Stimulated activated CD8-positive, alpha-beta memory T cell treated with anti-CD3 and anti-CD28 coated beads, Interleukin-7, amount 100 ng/mL, for 24 hours (primary cell): ENCODE results near the gene SVIL.
A peak's percentile ranks its signal among the peaks of the same experiment; 100 is the strongest.

Experiments
- DNase-seq: peaks from one replicate; pipeline ENCODE4 v3.0.0-alpha.2; 2020; ENCODE audit warnings: low read depth

Gene SVIL

DNA sequence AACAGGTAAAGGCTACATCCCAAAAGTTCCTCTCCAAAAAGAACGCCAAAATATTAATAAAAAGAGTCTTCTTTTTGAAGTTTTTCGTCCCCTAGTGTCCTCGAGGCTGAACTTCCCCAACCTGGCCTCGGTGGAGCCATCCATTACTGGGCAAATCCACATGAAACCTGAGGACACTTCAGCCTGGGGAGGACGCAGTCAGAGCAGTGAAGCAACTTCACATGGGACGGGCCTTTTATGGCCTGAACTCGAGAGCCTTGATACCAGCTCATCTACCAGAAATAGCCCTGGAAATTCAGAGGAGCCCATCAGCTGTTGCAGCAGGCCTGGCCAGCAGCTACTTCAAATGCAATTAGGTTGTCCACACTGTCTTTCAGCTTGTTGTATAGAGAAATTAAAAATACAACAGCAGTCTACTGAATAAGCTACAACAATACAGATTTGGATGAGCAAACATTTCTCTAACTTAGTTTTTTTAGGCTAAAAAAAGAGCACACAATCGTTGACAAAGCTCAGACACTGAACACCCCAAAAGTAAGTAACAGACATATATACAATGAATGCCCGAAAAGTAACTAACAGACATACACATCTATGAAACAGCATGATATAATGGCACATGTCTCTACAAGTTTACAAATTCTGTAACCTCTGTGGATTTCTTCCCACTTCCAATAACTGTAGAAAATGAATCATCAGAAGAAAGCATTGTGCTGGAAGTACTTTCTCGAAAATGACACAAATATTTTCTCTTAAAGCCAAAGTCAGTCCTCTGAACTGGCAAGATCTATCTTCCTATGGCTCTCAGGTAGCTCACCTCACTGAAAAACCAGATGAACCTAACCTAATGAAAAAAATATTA lies at the start of gene SVIL:
Gene SVIL, minus strand, starts transcription at position 208 of the 862 bp plus-strand sequence. CDS start 79,913 bp downstream, outside the sequence.
- DNase-seq = no peak

DNA sequence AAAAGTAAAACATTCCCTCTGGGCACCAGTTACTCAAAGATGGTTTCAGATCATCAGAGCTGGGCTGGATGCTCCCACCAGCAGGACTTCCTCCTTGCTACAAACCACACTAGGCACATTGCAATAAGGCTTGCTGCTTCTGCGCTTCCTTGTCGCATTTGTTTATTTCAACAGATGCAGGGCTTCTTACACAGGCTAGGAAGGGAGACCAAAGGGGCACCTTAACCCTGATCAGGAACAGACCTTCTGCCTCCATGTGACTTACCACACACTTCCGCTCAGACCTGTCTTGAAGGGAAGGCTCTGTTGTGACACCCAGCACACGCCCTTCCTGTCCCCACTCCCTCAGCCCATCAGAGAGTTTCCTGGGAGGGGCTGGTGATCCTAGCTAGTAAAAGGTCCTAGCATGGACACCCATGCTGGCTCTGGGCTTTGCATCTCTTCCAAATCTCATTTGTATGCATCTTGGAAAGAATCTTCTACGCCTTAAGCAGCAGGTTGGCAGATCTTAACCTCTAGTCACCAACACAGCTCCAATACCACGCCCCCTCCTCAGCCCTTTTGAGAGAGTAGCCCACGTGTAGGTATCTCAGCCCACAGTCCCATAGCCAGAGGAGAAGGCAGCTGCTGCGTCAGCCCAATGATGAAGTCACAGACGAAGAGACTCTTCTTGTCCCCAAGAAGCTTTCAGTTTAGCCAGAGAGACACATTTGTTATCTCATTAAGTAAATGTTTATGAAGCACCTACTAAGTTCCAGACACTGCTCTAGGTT lies 47.1 kb upstream of the SVIL start:
- no peak for DNase-seq

GRCh38 chr10:29680091-29680490 lies 45.3 kb upstream of the SVIL start:
- no peak for DNase-seq

DNA sequence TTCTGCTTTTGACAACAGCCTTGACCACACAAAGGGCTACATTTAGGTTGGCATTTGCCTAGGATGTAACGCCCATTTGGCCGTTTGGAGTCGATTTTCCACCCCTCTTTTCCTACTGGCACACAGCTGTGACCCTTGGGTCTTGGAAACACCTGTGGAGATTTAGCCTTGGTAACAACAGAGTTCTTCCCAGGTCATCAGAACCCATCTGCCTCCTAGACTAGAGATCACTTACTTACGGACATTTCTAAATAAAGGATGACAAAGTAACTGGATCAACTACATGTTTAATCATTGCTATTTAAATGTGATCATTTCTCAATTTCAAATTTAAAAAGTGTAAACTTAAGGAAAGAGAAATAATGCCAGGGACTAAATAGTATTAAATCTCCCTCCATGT lies 42.0 kb upstream of the SVIL start:
- DNase-seq = no peak

DNA sequence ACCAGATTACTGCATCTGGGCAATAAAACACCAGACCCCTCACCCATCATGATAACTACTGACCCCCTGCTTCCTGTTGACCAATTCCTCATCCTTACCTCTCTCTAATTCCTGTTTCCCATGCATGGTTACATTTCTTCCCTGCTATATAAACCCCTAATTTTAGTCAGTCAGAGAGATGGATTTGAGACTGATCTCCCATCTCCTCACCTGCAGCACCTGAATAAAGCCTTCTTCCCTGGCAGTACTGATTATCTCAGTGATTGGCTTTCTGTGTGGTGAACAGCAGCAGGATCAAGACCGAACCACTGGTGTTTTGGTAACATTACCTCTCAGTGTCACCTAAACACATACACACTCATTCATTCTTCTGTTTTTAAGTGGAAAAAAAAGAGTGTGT lies 41.2 kb upstream of the SVIL start:
- DNase-seq = no peak

DNA sequence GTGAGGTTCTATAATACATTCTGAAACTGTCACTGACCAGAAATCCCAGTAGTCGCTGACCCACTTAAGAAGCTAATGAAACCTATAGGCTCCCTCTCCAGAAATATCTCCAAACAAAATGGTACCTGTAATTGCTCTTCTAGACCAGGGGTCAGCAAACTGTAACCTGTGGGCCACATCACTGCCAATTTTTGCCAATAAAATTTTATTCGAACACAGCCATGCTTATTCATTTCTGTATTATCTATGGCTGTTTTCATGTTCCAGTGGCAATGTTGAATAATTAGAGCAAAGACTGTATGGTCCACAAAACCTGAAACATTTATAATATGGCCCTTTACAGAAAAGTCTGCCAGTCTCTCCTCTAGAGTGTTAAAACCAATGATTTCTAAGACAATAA lies 37.2 kb upstream of the SVIL start:
- DNase-seq = no peak

- no peak for DNase-seq
These were observed 36.5 kb upstream of the SVIL start for GRCh38 chr10:29671228-29671780.

- no peak for DNase-seq
These were observed 36.0 kb upstream of the SVIL start for GRCh38 chr10:29670761-29671160.

- DNase-seq = no peak
These were observed 34.4 kb upstream of the SVIL start for GRCh38 chr10:29669149-29669548.

DNA sequence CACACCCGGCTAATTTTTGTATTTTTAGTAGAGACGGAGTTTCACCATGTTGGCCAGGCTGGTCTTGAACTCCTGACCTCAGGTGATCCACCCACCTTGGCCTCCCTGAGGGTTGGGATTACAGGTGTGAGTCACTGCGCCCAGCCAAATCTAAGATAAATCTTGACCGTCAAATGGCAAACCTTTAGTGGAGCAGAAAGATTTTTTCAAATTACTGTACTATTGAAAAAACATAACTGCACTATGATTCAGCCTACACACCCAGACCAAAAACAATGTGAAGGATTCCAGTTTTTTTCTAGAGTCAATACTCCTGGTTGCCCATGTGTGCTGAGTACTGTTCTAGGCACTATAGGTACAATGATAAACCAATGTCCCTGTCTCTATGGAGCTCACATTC lies 33.9 kb upstream of the SVIL start:
- DNase-seq = no peak

GRCh38 chr10:29667191-29667590 lies 32.4 kb upstream of the SVIL start:
- no peak for DNase-seq

GRCh38 chr10:29666201-29666600 lies 31.4 kb upstream of the SVIL start:
- no peak for DNase-seq

GRCh38 chr10:29663718-29664117 lies 28.9 kb upstream of the SVIL start:
- DNase-seq = no peak

- peak; percentile 37 for DNase-seq
These were observed 24.5 kb upstream of the SVIL start for GRCh38 chr10:29658984-29659965.

GRCh38 chr10:29657719-29658274 lies 23.0 kb upstream of the SVIL start:
- no peak for DNase-seq

- no peak for DNase-seq
These were observed 21.8 kb upstream of the SVIL start for GRCh38 chr10:29656451-29656992.

- DNase-seq = no peak
These were observed 17.4 kb upstream of the SVIL start for GRCh38 chr10:29652192-29652591.

DNA sequence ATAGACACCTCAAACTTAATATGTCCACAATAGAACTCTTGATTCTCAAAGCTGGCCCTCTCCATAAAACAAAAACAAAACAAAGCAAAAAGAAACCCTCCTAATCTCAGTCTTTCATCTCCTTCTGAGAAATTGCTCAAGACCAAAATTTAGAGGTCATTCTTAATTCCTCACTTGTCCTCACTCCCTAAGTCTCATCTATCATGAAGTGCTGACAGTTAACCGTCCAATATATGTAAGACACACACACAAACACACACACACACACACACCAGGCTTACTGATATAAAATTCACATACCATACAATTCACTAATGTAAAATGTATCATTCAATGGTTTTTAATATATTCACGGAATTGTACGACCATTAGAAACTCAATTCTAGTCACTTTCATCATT lies 17.0 kb upstream of the SVIL start:
- DNase-seq = no peak

DNA sequence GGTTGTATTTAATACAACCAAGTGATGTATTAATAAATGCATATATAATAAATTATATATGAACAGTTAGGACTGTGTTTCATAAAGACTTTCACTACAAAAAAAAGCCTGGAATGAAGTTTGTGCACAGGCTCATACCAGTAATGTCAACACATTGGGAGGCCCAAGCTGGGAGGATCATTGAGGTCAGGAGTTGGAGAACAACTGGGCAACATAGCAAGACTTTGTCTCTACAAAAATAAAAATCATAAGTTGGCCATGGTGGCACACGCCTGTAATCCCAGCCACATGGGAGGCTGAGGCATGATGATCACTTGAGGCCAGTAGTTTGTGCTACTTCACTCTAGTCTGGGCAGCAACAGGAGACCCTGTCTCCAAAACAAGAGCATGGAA lies 15.8 kb upstream of the SVIL start:
- DNase-seq = no peak

DNA sequence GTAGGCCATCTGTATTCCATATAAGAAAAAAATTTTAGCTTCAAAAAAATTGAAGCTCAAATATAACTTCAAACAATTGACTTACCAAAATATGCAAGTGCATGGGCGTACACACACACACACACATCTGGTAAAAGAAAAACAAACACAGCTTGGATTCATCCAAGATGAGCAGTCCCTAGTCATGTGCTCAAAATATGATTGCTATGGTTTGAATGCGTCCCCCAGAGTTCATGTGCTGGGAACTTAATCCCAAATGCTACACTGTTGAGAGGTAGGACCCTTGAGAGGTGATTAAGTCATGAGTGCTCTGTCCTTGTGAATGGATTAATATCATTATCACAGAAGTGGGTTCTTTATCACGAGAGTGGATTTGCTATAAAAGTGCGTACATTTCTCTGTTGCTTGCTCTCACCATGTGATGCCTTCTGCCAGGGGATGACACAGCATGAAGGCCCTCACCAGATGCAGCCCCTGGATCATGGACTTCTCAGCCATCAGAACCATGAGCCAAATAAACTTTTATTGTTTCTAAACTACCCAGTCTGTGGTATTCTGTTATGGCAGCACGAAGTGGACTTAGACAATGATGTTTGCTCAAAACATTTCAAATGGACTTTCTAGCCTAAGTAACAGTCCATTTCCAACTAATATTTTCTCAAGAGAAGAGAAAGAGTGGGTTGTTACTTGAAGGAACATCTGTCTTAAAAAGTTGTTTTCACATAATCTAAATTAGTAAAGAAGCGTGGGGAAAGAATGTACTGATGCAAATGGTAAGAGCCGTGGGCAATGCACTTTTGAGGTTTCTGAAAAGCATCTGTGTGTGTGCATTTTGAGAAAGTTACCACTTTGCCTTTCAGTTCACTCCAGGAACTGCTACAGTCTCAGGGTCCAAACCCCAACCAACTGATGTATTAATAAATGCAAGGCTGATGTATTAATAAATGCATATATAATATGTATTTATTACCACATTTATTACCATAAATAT lies 15.1 kb upstream of the SVIL start:
- DNase-seq = no peak
